Gastrocnemius medialis (tissue), 4 donors: ENCODE data around the gene PPP2R5E. TPM values are rescaled to one million over a fixed set of nuclear protein-coding genes. Genes with fewer than 3 reads are reported as not detected.

Experiments
- ATAC-seq, 2 donors: fragments of 150-250 bp; one replicate each; pipeline ENCODE4 v1.9.1; 2016
- DNase-seq, 2 donors: peaks; one replicate each; pipeline ENCODE4 v3.0.0-alpha.2; 2019
- H3K27ac ChIP-seq, 4 donors: fragments of 200-600 bp; sonication (generic); 1 replicate in 1 of 4; 2 replicates in 3 of 4; pipeline ENCODE4 v1.5.1; 2016 to 2018; ENCODE audit warnings: mild to moderate bottlenecking in 2 of 4, moderate library complexity in 1 of 4
- H3K27me3 ChIP-seq, 3 donors: fragments of 200-600 bp; sonication (generic) in 2 of 3; 1 replicate in 1 of 3; 2 replicates in 2 of 3; pipeline versions ENCODE4 v1.5.1 to v1.6.0; 2016 to 2019; ENCODE audit warnings: mild to moderate bottlenecking in 1 of 3, moderate library complexity in 1 of 3
- H3K36me3 ChIP-seq, 2 donors: fragments of 200-600 bp; sonication (generic) in 1 of 2; one replicate each; pipeline ENCODE4 v1.5.1; 2017 to 2018
- H3K4me1 ChIP-seq, 2 donors: fragments of 200-600 bp; sonication (generic) in 1 of 2; one replicate each; pipeline ENCODE4 v1.5.1; 2016 to 2017; ENCODE audit warnings: mild to moderate bottlenecking in 2 of 2
- H3K4me3 ChIP-seq, 4 donors: fragments of 200-600 bp; sonication (generic) in 3 of 4; 1 replicate in 1 of 4; 2 replicates in 3 of 4; pipeline ENCODE4 v1.5.1; 2016 to 2019; ENCODE audit warnings: mild to moderate bottlenecking in 2 of 4
- H3K9me3 ChIP-seq, 3 donors: fragments of 200-600 bp; sonication (generic) in 2 of 3; 1 replicate in 1 of 3; 2 replicates in 2 of 3; pipeline ENCODE4 v1.5.1; 2016 to 2019
- POLR2A ChIP-seq, 2 donors: fragments of 450-650 bp; IDR thresholded peaks; one replicate each; pipeline ENCODE4 v1.6.1; 2017; ENCODE audit warnings: antibody characterized with exemption in 2 of 2, mild to moderate bottlenecking in 2 of 2, moderate library complexity in 2 of 2
- in situ Hi-C, 4 donors: fragments of 200-750 bp; cut with MboI; loops; one replicate each; pipeline versions ENCODE4 v1.15.0 to v1.8.0; 2017; ENCODE audit warnings: low sequenced_read_pairs in 4 of 4
- intact Hi-C: fragments of 100-400 bp; cut with DNase I; formaldehyde crosslinking; loops from one replicate; pipeline ENCODE4 v1.15.1; 2023; ENCODE audit warnings: low total_unique reads
- total RNA-seq, 4 donors: library from RNA; depleted of rRNA; stranded (reverse); fragments of >200 nt; gene quantifications; one replicate each; pipeline versions ENCODE4 v1.1.0 to v1.2.3, GENCODE V29; 2016
- TF ChIP-seq, protein P1 (sequence below), 5 experiments: fragments of 450-650 bp in 3 of 5; fragments of 200-600 bp in 2 of 5; sonication (generic) in 2 of 5; IDR thresholded peaks in 4 of 5; conservative IDR thresholded peaks in 1 of 5; 1 replicate in 4 of 5; 2 replicates in 1 of 5; pipeline ENCODE4 v1.5.1; 2016 to 2019; ENCODE audit warnings: antibody characterized with exemption in 5 of 5, mild to moderate bottlenecking in 3 of 5, moderate library complexity in 3 of 5

Gene PPP2R5E
- total RNA-seq, 4 donors from 2014 or later, result 14.6 to 25.8 (median 22.3) TPM

DNA sequence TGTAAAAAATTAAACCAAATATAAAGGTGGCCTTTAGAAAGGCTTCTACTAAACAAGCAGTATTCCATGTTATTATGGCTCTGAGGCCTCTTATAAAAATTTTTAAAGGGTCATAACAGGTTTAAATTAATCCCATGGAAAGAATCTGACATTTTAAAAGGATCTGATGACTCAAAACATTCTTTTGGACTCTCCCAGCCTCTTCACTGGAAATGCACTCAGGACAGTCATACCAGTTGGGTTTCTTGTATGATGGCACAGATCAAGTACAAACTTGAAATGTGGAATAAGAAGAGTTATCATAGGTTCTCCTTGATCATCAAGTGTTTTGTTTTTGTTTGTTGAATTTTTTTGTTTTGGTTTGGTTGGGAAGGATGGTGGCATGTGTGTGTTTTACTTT is 50.8 kb downstream of the PPP2R5E start:
- TF ChIP-seq, protein P1, sequence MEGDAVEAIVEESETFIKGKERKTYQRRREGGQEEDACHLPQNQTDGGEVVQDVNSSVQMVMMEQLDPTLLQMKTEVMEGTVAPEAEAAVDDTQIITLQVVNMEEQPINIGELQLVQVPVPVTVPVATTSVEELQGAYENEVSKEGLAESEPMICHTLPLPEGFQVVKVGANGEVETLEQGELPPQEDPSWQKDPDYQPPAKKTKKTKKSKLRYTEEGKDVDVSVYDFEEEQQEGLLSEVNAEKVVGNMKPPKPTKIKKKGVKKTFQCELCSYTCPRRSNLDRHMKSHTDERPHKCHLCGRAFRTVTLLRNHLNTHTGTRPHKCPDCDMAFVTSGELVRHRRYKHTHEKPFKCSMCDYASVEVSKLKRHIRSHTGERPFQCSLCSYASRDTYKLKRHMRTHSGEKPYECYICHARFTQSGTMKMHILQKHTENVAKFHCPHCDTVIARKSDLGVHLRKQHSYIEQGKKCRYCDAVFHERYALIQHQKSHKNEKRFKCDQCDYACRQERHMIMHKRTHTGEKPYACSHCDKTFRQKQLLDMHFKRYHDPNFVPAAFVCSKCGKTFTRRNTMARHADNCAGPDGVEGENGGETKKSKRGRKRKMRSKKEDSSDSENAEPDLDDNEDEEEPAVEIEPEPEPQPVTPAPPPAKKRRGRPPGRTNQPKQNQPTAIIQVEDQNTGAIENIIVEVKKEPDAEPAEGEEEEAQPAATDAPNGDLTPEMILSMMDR (IDR thresholded peaks at IDR 0.05 in 4 of 5, conservative IDR thresholded peaks at IDR 0.05 in 1 of 5), result no peak
- no peak for TF ChIP-seq POLR2A (IDR thresholded peaks at IDR 0.05)
- ATAC-seq, result no peak
- Histone ChIP-seq H3K9me3 (no peaks in the 10 kb centered on the region), H3K27ac (peak overlapping the region in 1 of 4 donors; percentile 4), H3K36me3 (no peaks in the 10 kb centered on the region), H3K4me1 (peaks cover 42 to 62% of the 10 kb centered on the region in 2 donors), H3K27me3 (no peaks in the 10 kb centered on the region), H3K4me3 (no peak overlapping the region)
- no peak for DNase-seq
- intact Hi-C loops, result no loop called here
- in situ Hi-C loops, result no loop called here

DNA sequence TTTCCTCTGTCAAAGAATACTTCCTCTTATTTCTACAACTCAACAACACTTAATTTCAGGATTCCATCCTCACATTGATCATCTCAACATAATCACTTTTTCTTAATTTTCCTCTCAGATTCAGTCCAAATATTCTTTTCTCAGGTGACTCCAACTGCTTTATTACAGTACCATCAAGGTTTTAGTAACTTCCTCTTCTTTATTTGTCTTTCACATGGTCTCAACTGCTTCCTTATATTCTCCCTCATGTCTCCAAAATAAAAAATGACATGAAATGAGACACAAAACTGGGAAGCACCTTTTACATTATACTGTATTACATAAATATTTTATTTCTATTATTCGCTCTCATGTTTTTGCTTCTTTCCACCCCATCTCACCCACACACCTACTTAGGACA is 55.5 kb downstream of the PPP2R5E start:
- Histone ChIP-seq H3K27ac (no peak overlapping the region), H3K4me3 (no peak overlapping the region), H3K27me3 (no peaks in the 10 kb centered on the region), H3K9me3 (no peaks in the 10 kb centered on the region), H3K4me1 (peaks cover 27 to 36% of the 10 kb centered on the region in 2 donors), H3K36me3 (no peaks in the 10 kb centered on the region)
- in situ Hi-C loops (no loop called here), intact Hi-C loops (no loop called here)
- no peak for TF ChIP-seq POLR2A (IDR thresholded peaks at IDR 0.05)
- TF ChIP-seq, protein P1 (IDR thresholded peaks at IDR 0.05 in 4 of 5, conservative IDR thresholded peaks at IDR 0.05 in 1 of 5), result no peak
- DNase-seq (no peak), ATAC-seq (no peak)

DNA sequence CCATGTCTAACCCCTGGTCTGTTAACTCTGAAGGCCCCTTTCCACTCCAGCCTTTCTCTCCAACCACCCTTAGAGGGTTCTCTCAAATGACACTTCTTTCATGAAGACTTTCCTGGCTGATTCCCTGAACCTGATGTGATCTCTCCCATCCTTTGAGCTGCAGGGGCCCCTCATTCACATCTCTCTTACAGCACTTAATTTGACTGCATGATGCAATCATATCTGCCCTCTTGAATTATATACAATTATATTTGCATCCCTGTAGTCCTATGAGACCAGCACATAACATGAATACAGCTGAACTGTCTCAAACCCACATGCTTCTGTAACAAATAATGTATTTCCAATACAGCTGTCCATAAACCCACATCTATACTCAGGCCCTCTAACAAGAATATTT is 56.4 kb downstream of the PPP2R5E start:
- Histone ChIP-seq H3K36me3 (no peaks in the 10 kb centered on the region), H3K27me3 (no peaks in the 10 kb centered on the region), H3K4me1 (peaks cover 26 to 33% of the 10 kb centered on the region in 2 donors), H3K4me3 (no peak overlapping the region), H3K27ac (no peak overlapping the region), H3K9me3 (no peaks in the 10 kb centered on the region)
- in situ Hi-C loops (no loop called here), intact Hi-C loops (no loop called here)
- TF ChIP-seq POLR2A (IDR thresholded peaks at IDR 0.05), result no peak
- TF ChIP-seq, protein P1 (IDR thresholded peaks at IDR 0.05 in 4 of 5, conservative IDR thresholded peaks at IDR 0.05 in 1 of 5), result no peak
- DNase-seq, result no peak
- ATAC-seq, result no peak

DNA sequence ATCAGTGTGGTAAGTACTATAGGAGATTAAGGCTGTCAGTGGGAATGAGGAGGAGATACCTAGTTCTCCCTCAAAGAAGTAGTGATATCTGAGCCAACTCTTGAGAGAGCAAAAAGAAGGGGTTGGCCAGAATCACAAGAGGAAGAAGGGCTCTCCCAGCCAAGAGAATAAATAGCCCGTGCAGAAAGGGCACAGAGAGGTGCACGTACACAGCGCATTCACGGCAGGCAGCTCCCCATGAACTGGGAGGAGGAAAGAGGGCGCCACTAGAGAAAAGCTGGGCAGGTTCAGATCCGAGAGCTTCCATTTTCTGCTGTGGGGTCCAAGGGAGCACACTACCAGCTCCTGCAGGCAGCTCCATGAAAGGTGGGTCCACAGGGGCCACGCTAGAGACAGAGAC is 59.9 kb downstream of the PPP2R5E start:
- ATAC-seq (no peak), DNase-seq (no peak)
- Histone ChIP-seq H3K4me1 (peaks cover 17% of the 10 kb centered on the region in 2 donors), H3K27ac (no peak overlapping the region), H3K36me3 (no peaks in the 10 kb centered on the region), H3K9me3 (no peaks in the 10 kb centered on the region), H3K27me3 (no peaks in the 10 kb centered on the region), H3K4me3 (no peak overlapping the region)
- in situ Hi-C loops, result no loop called here
- TF ChIP-seq POLR2A (IDR thresholded peaks at IDR 0.05), result no peak
- TF ChIP-seq, protein P1 (IDR thresholded peaks at IDR 0.05 in 4 of 5, conservative IDR thresholded peaks at IDR 0.05 in 1 of 5), result no peak
- intact Hi-C loops, result no loop called here

DNA sequence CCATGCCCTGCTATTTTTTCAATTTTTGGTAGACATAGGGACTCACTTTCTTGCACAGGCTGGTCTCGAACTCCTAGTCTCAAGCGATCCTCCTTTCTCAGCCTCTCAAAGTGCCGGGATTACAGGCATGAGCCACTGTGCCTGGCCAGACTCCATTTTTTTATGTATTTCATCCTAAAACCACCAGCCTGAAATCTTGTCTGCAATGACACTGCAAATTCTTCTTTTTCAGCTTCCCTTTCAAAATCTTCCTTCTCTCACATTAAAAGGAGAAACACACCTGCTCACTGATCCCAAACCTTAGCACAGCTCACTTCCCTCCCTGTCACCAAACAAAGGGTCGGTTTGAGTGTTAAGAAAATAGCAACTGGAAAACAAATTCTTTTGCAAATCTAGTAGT is 62.6 kb downstream of the PPP2R5E start:
- no peaks in the 10 kb centered on the region for H3K27me3 ChIP-seq
- H3K9me3 ChIP-seq, result no peaks in the 10 kb centered on the region
- intact Hi-C loops, result no loop called here
- H3K4me3 ChIP-seq, result no peak overlapping the region
- no peak for ATAC-seq
- peaks cover 33 to 35% of the 10 kb centered on the region in 2 donors for H3K4me1 ChIP-seq
- TF ChIP-seq, protein P1 (IDR thresholded peaks at IDR 0.05 in 4 of 5, conservative IDR thresholded peaks at IDR 0.05 in 1 of 5), result no peak
- TF ChIP-seq POLR2A (IDR thresholded peaks at IDR 0.05), result no peak
- no peak for DNase-seq
- no peak overlapping the region for H3K27ac ChIP-seq
- H3K36me3 ChIP-seq, result no peaks in the 10 kb centered on the region
- in situ Hi-C loops, result no loop called here
